Measurements from ENCODE around the gene AGPAT4.

AGPAT4 gene

GRCh38 chr6:161254126-161254463, 19.8 kb downstream of the AGPAT4 start:
- TF ChIP-seq CTCF (conservative IDR thresholded peaks at IDR 0.05; ENCODE audit: low read depth, low read length) = no peak

DNA sequence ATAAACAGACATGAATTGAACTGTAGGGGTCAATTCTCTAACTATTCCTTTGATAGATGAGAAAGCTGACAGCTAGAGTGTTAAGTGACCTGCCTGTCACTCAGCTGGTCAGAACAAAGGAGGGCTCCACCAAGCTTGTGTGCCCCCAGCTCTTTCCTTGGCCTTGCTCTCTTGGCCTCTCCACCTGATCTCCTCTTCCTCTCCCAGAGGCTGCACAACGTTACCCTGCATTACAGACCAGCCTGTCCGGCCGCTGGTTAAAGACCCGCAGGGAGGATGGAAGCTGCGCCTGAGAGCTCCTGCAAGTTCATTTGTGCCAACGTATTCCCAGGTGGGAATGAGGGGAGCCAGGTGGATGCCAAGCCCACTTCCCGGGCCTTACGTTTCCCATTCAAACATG, 22.5 kb downstream of the AGPAT4 start:
- DNase-seq (ENCODE audit: low read depth) = no peak

More at GRCh38 chr6:161254126-161254463, 19.8 kb downstream of the AGPAT4 start:
- DNase-seq (ENCODE audit: low read depth) = no peak
- H3K4me3 ChIP-seq (ENCODE audit: low read length) = no peak overlapping the region

DNA sequence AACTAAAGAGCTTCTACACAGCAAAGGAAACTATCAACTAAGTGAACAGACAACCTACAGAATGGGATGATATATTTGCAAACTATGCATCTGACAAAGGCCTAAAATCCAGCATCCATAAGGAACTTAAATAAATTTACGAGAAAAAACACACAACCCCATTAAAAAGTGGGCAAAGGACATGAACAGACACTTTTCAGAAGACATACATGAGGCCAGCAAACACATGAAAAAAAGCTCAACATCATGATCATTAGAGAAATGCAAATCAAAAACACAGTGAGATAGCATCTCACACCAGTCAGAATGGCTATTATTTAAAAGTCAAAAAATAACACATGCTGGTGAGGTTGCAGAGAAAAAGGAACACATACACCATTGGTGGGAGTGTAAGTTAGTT, 24.5 kb downstream of the AGPAT4 start:
- DNase-seq (ENCODE audit: low read depth) = no peak
- no peak overlapping the region for H3K4me3 ChIP-seq (ENCODE audit: low read length)

More for the DNA sequence above, 22.5 kb downstream of the AGPAT4 start:
- H3K4me3 ChIP-seq (ENCODE audit: low read length) = no peak overlapping the region
- TF ChIP-seq CTCF (conservative IDR thresholded peaks at IDR 0.05; ENCODE audit: low read depth, low read length) = no peak

DNA sequence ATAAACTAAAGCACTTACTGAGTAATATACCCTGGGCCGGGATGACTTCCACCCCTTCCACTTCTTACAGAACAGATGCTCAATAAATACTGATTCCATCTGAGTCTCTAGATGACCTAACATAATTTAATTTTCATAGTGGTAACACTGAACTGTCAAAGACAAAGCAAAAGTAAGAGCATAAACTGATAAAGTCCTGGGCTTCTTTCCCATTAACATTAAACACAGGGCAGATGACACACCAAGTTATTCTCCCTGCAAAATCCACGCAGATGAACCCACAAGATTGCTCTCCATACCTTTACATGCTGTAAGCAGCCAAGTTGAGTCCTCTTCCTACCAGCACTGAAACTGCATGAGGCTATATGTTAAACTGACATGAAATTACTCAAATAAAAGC, 27.1 kb downstream of the AGPAT4 start:
- TF ChIP-seq CTCF (conservative IDR thresholded peaks at IDR 0.05; ENCODE audit: low read depth, low read length) = no peak
- no peak overlapping the region for H3K4me3 ChIP-seq (ENCODE audit: low read length)
- DNase-seq (ENCODE audit: low read depth) = no peak

More for the DNA sequence above, 24.5 kb downstream of the AGPAT4 start:
- no peak for TF ChIP-seq CTCF (conservative IDR thresholded peaks at IDR 0.05; ENCODE audit: low read depth, low read length)

DNA sequence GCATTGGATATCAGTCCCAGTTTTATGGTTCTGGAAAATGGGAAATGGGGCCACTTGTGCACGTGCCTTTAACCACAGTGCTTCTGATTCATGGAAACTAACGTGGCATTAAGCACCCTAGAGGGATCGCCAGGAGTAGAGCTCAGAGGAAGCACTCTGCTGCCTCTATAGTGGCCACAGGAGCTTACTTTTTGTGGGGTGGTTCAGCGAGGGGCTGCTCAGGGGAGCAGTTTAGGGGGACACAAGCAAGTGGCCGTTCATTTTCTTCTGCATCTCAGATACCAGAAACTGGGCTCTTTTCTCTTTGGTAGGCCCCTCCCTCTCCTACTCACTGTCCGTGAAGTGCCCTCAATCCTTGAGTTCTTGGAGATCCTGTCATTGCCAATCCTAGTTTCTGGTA, 28.5 kb downstream of the AGPAT4 start:
- no peak overlapping the region for H3K4me3 ChIP-seq (ENCODE audit: low read length)
- TF ChIP-seq CTCF (conservative IDR thresholded peaks at IDR 0.05; ENCODE audit: low read depth, low read length) = no peak
- DNase-seq (ENCODE audit: low read depth) = no peak

GRCh38 chr6:161244725-161245124, 29.1 kb downstream of the AGPAT4 start:
- TF ChIP-seq CTCF (conservative IDR thresholded peaks at IDR 0.05; ENCODE audit: low read depth, low read length) = no peak
- DNase-seq (ENCODE audit: low read depth) = no peak
- no peak overlapping the region for H3K4me3 ChIP-seq (ENCODE audit: low read length)

DNA sequence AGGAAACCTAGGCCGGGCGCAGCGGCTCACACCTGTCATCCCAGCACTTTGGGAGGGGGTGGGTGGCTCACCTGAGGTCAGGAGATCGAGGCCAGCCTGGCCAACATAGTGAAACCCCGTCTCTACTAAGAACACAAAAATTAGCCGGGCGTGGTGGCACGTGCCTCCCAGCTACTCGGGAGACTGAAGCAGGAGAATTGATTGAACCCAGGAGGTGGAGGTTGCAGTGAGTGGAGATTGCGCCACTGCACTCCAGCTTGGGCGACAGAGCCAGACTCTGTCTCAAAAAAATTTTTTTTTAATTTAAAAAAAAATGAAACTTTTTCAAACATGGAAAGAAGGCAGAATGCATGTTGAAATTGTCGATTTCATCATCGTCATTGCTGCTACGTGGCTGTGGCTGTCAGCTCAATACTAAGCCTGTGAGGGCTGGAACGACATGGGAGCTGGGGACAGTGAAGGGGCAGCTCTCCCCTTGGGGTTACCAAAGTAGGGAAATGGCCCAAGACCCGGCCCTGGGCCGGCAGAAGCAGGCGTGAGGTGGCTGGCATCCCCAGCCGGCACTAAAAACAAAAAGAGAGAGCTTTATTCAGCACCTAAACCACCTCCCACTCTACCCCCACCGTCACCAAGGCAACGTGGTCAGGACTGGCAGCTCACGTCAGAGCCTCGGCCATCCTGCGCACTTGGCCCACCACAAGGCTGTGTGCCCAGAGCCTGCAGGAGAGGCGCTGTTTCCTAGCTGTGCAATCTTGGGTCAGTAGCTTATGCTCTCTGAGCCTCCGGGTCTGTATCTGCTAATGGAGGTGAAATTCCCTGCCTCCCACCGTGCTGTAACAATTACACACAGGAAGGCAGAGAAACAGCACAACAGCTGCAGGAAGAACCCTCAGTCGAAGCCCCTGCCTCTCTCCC, 30.8 kb downstream of the AGPAT4 start:
- no peak for DNase-seq (ENCODE audit: low read depth)
- H3K4me3 ChIP-seq (ENCODE audit: low read length) = no peak overlapping the region
- no peak for TF ChIP-seq CTCF (conservative IDR thresholded peaks at IDR 0.05; ENCODE audit: low read depth, low read length)
